Left ventricle myocardium superior (tissue), 1 donor: ENCODE measurements around the gene SFN. TPM values are rescaled to one million over a fixed set of nuclear protein-coding genes. Genes with fewer than 3 reads are reported as not detected.
"Not testable (repeated sequence)": the region's sequence is repeated elsewhere in the genome, so short reads cannot be mapped to it uniquely, and the experiment has no call there.

Experiments
- ATAC-seq: fragments of 200-7000 bp; cut with Tn5 transposase; one replicate; pipeline ENCODE4 v1.9.1; 2020; ENCODE audit warnings: mild to moderate bottlenecking, moderate library complexity
- DNase-seq: peaks from one replicate; pipeline ENCODE4 v3.0.0-alpha.2; 2020
- intact Hi-C: fragments of 100-400 bp; cut with micrococcal nuclease; formaldehyde crosslinking; loops from one replicate; pipeline ENCODE4 v1.11.0; 2022
- total RNA-seq: library from RNA; stranded (reverse); fragmentation: NEBNext Ultra II Directional; extraction: Animal tissue kit (Norgen Biotek cat#: 25700); gene quantifications from one replicate; pipeline ENCODE4 v1.2.1, GENCODE V29; 2021
- donor health status: DM: no; HTN: yes; CAD: no; lungs with severe emphysema.

The SFN gene
- total RNA-seq, 1 donor from 2014 or later = not detected

DNA sequence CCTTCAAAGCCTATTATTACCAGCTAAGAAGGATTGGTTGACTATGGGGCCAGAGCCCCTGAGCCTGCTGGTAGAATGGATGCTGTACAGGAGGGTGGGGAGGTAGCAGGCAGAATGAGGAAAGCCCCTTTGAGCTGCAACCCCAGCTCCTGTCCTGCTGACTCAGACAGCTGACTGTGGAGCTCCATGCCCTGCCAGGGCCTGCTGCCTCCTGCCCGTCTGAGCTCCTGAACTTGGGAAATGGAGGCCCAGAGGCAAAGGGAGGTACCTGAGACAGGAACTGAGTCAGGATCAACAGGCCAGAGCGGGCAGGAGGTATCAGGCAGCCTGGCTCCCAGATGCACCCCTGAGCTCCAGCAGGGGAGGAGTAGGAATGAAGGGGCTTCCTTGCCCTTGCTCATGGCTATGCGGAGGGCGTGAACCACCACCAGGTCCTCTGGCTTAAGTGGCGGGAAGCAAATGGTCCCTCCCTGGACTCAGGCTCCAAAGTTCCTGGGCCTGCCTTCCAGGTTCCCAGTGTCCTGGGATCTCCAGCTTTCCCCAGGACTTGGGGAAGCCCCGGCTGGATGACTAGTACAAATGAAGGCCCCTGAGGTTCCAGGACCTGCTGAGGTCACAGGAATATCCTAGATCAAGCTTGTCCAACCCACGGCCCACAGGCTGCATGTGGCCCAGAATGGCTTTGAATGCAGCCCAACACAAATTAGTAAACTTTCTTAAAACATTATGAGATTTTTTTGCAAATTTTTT is 3.9 kb upstream of the SFN start:
- intact Hi-C loops = no loop called here
- no peak for ATAC-seq
- DNase-seq = no peak

DNA sequence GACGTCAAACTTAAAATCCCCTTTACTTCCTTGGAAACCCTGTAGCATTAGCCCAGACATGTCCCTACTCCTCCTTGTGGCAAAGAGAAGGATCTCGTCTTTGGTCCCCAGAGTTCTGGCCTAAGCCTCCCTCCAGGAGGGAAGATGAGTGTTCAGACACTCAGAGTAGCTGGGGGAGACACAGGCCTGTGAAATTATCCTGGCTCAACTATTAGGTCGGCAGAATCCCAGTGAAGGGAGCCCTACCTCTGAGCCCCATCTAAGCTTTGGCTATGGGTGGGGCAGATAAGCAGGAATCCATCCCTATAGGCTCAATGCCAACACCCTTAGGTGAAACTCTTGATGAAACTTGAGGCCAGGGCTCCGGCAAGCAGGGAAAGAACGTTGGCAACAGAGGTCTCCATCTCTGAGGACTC is 1.7 kb upstream of the SFN start:
- intact Hi-C loops = no loop called here
- ATAC-seq = no peak
- no peak for DNase-seq

DNA sequence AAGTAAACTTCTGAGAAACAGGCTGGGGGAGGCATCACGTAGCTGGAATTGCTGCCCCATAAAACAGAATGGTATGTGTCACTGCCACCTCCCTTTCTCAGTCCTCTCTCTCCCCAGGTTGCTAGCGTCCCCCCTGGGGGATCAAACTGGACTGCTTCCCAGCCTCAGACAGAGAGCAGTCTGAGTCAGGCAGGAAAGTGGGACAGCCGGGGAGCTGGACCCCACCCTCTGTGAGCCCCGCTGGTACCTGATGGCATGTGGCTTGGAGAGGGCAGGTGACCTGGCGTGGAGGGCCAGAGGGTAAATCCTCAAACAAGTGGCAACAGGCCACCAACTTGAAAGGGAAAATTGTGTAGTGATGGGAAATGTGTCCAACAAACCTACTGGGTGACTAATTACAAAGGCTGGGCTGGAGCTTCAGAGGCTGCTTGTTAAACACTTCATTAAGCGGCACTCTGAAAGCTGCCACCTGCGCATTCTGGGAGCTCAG is 1.0 kb upstream of the SFN start:
- ATAC-seq (no peak), DNase-seq (no peak)
- intact Hi-C loops = no loop called here

DNA sequence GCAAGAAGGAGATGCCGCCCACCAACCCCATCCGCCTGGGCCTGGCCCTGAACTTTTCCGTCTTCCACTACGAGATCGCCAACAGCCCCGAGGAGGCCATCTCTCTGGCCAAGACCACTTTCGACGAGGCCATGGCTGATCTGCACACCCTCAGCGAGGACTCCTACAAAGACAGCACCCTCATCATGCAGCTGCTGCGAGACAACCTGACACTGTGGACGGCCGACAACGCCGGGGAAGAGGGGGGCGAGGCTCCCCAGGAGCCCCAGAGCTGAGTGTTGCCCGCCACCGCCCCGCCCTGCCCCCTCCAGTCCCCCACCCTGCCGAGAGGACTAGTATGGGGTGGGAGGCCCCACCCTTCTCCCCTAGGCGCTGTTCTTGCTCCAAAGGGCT is 732 bp downstream of the SFN start:
- ATAC-seq (no peak), DNase-seq (no peak)
- intact Hi-C loops = no loop called here

DNA sequence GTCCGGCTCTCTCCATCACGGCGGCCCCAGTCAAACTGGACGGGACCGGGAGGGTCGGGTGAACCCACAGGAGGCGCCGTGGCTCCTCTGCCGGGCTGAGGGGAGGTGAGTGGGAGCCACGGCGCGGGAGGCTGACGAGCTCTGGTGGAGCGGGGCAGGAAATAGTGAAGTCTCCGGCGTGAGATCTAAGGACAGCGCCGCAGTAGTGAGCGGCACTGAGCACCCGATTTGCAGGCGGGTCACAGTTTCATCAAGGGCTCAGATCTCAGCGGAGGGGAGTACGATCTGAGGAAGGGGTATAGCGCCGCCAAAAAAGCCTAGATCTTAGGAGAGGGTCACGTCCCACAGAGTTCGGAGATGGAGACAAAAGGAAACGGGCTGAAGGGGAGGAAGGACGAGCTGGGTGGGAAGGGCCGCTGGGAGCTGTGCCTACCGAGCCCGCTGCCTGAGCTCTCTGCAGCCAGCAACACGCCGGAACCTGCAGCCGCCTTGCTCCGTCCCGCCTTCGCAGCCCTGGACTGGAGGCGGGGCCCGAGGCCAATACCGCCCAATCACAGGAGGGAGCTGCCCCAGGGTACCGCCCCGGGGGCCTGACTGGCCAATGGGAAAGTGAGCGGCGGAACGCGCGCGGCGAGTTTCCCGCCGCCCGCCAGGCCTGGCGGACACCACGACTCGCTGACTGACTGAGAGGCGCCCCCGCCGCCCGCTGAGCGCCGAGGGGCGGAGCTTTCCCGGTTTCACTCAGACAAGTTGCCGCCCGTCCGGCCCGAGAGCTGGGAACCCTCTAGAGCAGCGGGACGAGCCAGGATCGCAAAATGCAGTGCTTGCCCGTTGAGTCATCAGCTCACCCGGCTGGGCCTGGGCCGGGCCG is 1.9 kb downstream of the SFN start:
- ATAC-seq = peak; percentile 98
- intact Hi-C loops = no loop called here
- peak; percentile 99 for DNase-seq

DNA sequence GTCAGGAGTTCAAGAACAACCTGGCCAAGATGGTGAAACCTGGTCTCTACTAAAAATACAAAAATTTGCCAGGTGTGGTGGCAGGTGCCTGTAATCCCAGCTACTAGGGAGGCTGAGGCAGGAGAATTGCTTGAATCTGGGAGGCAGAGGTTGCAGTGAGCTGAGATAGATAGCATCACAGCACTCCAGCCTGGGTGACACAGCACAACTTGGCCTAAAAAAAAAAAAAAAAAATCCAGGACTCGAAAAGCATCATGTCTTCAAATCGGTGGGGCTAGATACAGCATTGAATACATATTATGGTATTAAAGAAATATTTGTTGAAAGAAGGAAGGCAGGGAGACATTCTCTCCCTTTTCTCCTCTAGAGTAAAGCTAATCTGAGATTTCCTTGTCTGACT is 10.1 kb downstream of the SFN start:
- not testable (repeated sequence) for DNase-seq, ATAC-seq
- intact Hi-C loops = loop anchor here (10.0 kb wide), 1 partner anchor 268 kb away; no protein-coding TSS in a partner anchor

DNA sequence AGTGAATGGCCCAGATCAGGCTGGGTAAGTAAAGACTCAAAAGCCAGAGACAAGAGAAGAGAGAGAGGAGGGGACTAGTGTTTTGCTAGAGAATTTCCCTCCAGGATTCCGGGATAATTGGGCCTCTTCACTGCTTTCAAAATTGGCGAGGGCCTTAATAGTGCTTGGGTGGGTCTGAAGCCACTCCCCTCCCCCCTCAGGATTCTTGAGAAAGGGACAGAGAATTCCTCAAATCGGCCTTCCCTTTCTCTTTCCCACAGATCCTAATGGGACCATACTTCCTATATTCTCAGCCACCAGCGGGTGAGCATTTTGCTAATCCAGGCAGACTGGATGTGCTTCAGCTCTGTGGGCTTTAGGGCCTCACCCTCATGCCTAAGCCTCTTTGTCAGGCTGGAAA is 11.9 kb downstream of the SFN start:
- no peak for DNase-seq
- ATAC-seq = no peak
- intact Hi-C loops = loop anchor here (10.0 kb wide), 1 partner anchor 270 kb away; no protein-coding TSS in a partner anchor

DNA sequence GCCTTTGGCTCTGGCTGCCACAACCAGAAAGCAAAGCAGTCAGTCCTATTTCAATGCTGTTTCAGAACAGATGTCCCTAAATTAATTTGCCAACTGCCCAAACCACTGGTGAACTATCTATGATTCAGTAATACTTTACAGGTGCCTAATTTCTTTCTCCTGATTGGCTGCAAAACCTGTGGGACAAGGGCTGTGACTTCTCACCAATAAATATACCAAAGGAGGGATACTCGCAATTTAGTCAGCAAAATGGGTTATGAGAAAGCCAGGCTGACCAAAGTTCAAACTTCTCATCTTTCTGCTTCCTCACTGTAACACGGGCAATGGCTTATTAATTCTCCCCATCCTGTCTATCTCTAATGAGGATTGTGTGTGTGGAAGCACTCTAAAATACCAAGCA is 14.4 kb downstream of the SFN start:
- ATAC-seq (no peak), DNase-seq (no peak)
- intact Hi-C loops = loop anchor here (10.0 kb wide), 1 partner anchor 273 kb away; no protein-coding TSS in a partner anchor

DNA sequence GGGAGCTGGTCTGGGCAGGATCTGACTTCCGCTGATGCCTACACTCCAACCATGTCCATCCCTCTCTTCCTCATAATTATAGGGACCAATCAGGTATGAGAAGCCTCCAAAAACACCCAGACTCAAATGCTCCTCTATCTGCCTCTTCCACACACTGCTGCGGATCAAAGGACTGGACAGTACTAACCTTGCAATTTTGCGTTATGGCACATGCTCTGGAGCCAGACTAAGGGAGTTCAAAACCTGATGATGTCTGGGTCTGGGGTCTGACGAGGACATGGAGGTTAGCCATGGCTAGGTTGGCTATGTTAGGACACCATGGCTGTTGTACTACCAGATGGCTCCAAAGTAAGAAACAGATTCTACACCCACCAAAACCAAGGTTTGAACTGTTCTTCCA is 16.8 kb downstream of the SFN start:
- intact Hi-C loops = loop anchor here (10.0 kb wide), 1 partner anchor 275 kb away; no protein-coding TSS in a partner anchor
- ATAC-seq = no peak
- DNase-seq = no peak

DNA sequence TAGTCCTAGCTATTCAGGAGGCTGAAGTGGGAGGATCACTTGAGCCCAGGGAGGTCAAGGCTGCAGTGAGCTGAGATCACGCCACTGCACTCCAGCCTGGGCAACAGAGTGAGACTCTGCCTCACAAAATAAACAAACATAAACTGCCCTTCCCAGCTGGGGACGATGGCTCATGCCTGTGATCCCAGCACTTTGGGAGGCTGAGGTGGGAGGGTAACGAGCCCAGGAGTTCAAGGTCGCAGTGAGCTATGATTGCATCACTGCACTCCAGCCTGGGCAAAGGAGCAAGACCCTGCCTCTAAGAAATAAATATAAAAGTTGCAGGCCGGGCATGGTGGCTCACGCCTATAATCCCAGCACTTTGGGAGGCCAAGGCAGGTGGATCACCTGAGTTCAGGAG is 18.7 kb downstream of the SFN start:
- not testable (repeated sequence) for ATAC-seq

DNA sequence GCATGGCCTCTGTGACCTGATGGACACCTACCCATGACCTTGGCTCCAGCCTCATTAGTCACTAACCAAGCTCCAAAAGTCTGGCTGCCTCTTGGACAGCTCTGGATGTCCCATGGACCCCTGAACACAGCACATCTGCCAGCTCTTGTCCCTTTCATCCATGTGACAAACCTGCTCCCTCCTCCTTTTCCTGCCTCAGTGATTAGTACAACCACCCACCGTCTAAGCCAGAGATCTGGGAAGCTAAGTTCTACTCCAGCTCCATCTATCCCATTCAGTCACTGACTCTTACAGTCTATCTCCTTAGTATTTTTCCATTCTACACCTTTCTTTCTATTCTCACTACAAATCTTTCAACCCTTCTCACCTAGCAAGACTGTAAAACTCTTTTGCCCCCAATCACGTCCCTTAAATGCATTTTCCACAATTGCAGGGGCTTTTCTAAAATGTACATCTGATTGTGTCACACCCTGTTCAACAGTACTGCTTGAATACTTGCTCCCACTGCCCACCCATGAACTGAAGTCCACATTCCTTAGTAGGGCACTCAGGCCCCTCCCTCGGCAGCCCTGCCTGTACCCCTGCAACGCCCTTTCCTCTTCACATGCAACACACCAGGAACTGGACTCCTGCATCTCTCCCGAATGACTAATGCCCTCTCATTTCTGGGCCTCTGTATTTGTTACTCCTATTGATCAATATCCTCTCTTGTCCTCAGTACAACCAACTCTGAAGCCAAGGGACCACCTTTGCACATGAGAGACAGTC is 19.9 kb downstream of the SFN start:
- no peak for ATAC-seq
- intact Hi-C loops = no loop called here
- no peak for DNase-seq

More for the DNA sequence above, 18.7 kb downstream of the SFN start:
- DNase-seq, intact Hi-C loops: not testable (repeated sequence)

DNA sequence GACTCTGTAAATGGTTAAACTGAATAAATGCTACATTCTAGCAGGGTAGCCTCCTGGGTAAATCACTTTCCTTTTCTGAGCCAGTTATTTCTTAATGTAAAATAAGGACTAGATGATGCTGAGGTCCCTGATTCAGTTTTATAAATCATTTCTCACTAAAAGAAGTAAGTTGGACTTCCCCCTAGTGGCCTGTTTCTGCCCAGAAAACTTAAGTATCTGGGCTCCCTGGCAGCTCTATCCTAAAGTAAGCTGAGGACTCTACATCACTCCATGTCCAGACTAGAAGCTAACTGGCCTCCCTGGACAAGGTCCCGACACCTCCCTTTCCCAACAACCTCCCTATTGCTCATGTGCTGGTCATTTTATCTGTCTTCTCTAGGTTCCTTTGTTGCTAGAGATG is 24.2 kb downstream of the SFN start:
- ATAC-seq = peak; percentile 30
- intact Hi-C loops = no loop called here
- no peak for DNase-seq

DNA sequence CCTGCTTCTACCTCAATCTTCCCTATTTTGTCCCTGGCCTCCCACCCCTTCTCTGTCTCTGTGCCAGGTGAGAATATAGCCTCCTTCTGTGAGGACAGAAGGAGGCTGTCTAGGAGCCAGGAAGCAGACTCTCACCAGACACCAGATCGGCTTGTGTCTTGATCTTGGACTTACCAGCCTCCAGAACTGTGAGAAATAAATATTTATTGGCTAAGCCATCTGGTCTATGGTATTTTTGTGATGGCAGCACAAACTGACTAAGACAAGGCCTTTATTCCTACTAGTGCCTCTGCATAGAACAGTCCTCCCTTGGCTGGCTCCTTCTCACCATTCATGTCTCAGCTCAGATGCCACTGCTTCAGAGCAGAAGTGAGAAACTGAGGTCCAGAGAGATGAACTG is 25.3 kb downstream of the SFN start:
- DNase-seq (no peak), ATAC-seq (no peak)
- intact Hi-C loops = no loop called here

DNA sequence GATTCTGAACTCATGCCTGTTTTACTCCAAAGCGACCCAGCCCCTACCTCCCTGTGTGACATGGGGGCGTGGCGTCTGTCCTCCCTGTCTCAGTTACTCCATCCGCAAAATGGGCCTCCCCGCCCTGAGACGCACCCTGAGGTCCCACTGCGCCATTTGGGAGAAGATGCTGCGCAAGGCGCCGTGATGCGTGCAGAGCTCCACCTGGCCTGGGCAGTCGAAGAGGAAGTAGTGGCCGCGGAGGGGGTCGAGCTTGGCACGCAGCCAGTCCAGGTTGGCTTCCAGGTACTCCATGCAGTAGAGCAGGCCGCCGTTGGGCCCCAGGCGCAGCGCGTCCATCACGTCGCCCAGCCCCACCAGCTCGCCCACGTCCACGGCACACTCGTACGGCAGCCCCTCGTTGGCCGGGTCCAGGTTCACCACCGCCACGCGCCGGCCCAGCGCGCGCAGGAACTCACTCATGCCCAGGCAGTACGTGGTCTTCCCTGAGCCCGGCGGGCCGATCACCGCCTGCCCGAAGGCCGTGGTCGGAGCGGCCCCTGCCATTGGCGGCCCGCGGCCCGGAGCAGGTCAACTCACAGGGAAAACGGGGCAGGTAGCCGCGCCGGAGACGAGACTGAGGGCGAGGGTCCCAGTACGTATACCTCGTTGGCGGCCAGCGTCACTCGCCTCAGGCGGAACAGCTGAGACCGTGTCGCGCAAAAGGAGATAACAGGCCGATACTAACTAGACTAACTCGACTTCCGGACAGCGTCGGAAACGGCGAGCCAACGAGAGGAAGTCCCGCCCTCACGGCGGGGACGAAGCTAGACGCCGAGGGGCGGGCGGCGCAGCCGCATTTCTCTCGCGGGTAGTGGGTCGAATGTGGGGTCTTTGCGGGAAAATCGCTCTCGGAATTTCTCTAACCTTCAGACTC is 26.9 kb downstream of the SFN start, which contains the start of gene GPN2:
GPN2 (minus strand) TSS at position 733 of the 916 bp plus-strand sequence; CDS start at position 546, 187 bp downstream.
- peak; percentile 94 for ATAC-seq
- intact Hi-C loops = no loop called here
- DNase-seq = peak; percentile 87

DNA sequence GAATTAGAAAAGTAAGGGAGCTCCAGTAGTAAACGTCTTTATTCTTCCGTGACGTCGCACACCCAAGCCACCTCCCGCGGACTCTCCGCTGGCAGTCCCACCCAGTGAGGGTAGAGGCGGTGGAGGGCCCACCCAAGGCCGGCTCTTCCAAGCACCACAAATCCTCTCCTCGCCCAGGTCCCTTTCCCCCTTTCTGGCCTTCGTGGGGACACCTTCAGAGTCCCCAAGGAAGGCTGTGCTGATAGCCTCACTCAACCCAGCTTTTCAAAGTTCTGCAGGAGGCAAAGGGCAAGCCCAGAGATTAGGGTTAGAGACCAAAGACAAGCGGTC is 27.5 kb downstream of the SFN start:
- intact Hi-C loops = no loop called here
- no peak for DNase-seq
- ATAC-seq = peak; percentile 47

DNA sequence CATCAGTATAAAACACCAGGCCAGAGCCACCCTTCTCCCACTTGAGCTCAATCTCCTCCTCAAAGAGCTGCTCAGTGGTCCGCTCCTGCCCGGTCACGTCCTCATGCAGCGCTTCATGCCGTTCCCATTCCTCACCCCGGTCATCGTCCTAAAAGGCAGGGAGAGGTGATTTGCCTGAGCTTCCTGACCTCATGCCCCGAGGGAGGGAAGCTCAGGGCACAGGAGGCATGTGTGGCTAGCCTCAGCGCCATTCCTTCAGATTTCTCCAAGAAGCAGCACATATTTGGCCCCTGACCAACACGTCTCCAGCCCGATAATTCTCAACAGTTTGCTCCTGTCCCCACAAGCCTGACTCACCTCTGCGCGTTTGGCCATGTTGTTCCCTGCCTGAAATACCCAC is 31.3 kb downstream of the SFN start:
- ATAC-seq (no peak), DNase-seq (no peak)
- intact Hi-C loops = no loop called here

DNA sequence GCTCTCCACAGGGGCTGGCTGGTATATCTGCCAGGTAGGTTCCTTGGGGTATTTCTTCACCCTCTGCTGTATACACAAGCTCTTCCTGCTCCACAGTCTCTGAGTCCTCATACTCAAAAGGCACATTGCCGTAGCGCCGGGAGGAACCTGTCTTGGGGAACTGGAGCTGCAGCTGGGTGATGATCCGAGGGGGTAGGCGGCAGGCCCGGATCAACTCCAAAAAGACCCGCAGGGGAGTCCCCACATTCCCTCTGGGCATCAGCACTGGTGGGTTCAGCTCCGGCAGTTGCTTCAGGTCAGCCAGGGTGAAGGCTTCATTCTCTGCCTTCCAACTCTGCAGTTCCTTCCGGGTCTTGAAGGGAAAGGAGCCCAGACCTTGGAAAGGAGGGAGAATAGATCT is 34.4 kb downstream of the SFN start:
- DNase-seq (no peak), ATAC-seq (no peak)
- intact Hi-C loops = no loop called here
